Natural killer cell (primary cell): ENCODE results near the gene NKD1. TPM values are rescaled to one million over a fixed set of nuclear protein-coding genes. Genes with fewer than 3 reads are reported as not detected.

Experiments
- ATAC-seq, 3 donors: fragments of 150-1000 bp in 2 of 3; fragments of 200-7000 bp in 1 of 3; cut with Tn5 transposase; 1 replicate in 1 of 3; 2 replicates in 2 of 3; pipeline ENCODE4 v1.10.0; 2021; ENCODE audit warnings: mild to moderate bottlenecking in 2 of 3, moderate library complexity in 2 of 3
- DNase-seq, 2 donors: peaks; one replicate each; pipeline versions ENCODE4 v3.0.0 to v3.0.0-alpha.2; 2013 to 2021; ENCODE audit warnings: mixed read lengths in 1 of 2
- H3K27ac ChIP-seq: one replicate; pipeline ENCODE4 v1.5.1; 2013; ENCODE audit warnings: mild to moderate bottlenecking, low read length
- H3K27me3 ChIP-seq: one replicate; pipeline ENCODE4 v1.6.1; 2013; ENCODE audit warnings: low read length; ENCODE audit not compliant: control insufficient read depth, insufficient read depth
- H3K36me3 ChIP-seq: one replicate; pipeline ENCODE4 v1.6.1; 2013; ENCODE audit warnings: low read length; ENCODE audit not compliant: control insufficient read depth, insufficient read depth
- H3K4me1 ChIP-seq: one replicate; pipeline ENCODE4 v1.6.1; 2013; ENCODE audit warnings: low read length; ENCODE audit not compliant: control insufficient read depth, insufficient read depth
- H3K4me3 ChIP-seq: one replicate; pipeline ENCODE4 v1.5.1; 2013; ENCODE audit warnings: low read length
- H3K9me3 ChIP-seq: one replicate; pipeline ENCODE4 v1.6.1; 2013; ENCODE audit warnings: low read length; ENCODE audit not compliant: control insufficient read depth, insufficient read depth
- H3K27ac Mint-ChIP-seq, 2 donors: one replicate each; pipeline ENCODE4 v1.8.0; 2022; ENCODE audit warnings: mild to moderate bottlenecking in 2 of 2, mixed read lengths in 2 of 2, moderate library complexity in 1 of 2
- H3K27me3 Mint-ChIP-seq, 2 donors: one replicate each; pipeline ENCODE4 v1.8.0; 2022; ENCODE audit warnings: low read depth in 2 of 2, mixed read lengths in 2 of 2
- H3K36me3 Mint-ChIP-seq: one replicate; pipeline ENCODE4 v1.8.0; 2022; ENCODE audit warnings: mixed read lengths
- H3K4me1 Mint-ChIP-seq, 2 donors: one replicate each; pipeline ENCODE4 v1.8.0; 2022; ENCODE audit warnings: mixed read lengths in 2 of 2
- H3K4me3 Mint-ChIP-seq: one replicate; pipeline ENCODE4 v1.8.0; 2022; ENCODE audit warnings: mild to moderate bottlenecking, moderate library complexity, mixed read lengths
- H3K9me3 Mint-ChIP-seq, 2 donors: one replicate each; pipeline ENCODE4 v1.8.0; 2022; ENCODE audit warnings: mixed read lengths in 2 of 2
- CTCF ChIP-seq: fragments of 200-600 bp; IDR thresholded peaks from one replicate; pipeline ENCODE4 v1.8.0; 2022; ENCODE audit warnings: antibody characterized with exemption
- whole genome bisulfite sequencing: methylation state at CpG from one replicate; pipeline ENCODE4 v1.1.7; 2013; ENCODE audit warnings: missing lambda C conversion rate; ENCODE audit not compliant: insufficient coverage; 5-methylcytosine and 5-hydroxymethylcytosine counted together
- intact Hi-C: fragments of 100-400 bp; cut with micrococcal nuclease; formaldehyde crosslinking; loops from one replicate; pipeline ENCODE4 v1.14.2; 2022
- total RNA-seq, 4 donors: library from RNA; stranded (reverse); fragments of 120-200 nt in 1 of 4; gene quantifications; one replicate each; pipeline versions ENCODE4 v1.2.3 to v1.2.4, GENCODE V29; 2013 to 2022

NKD1 gene
- total RNA-seq, 3 donors from 2014 or later (not counting 1 experiment from before 2014, with no cell fraction given) = 0.75 to 1.5 (median 1.0) TPM

GRCh38 chr16:50629334-50629733, 81.1 kb downstream of the NKD1 start:
- no peak for TF ChIP-seq CTCF
- Histone ChIP-seq H3K27ac (no peak overlapping the region), H3K36me3 (no peaks in the 10 kb centered on the region), H3K4me1 (peaks cover 17% of the 10 kb centered on the region), H3K9me3 (no peaks in the 10 kb centered on the region), H3K27me3 (no peaks in the 10 kb centered on the region), H3K4me3 (no peak overlapping the region)
- H3K27ac Mint-ChIP-seq = no peak overlapping the region
- H3K36me3 Mint-ChIP-seq = no peaks in the 10 kb centered on the region
- no peak overlapping the region for H3K4me3 Mint-ChIP-seq
- ATAC-seq (no peak), DNase-seq (no peak)
- peaks cover 13% of the 10 kb centered on the region in 2 donors for H3K4me1 Mint-ChIP-seq
- H3K9me3 Mint-ChIP-seq = no peaks in the 10 kb centered on the region
- 97% methylated on average over 4 of the region's 4 CpGs for WGBS
- intact Hi-C loops = no loop called here
- H3K27me3 Mint-ChIP-seq = peaks cover 0 to 8% of the 10 kb centered on the region in 2 donors

- H3K27me3 Mint-ChIP-seq = peaks cover 0 to 9% of the 10 kb centered on the region in 2 donors
- H3K4me1 Mint-ChIP-seq = peaks cover 13% of the 10 kb centered on the region in 2 donors
- no peaks in the 10 kb centered on the region for H3K9me3 Mint-ChIP-seq
- TF ChIP-seq CTCF = no peak
- no peak overlapping the region for H3K27ac ChIP-seq
- H3K27me3 ChIP-seq = no peaks in the 10 kb centered on the region
- H3K36me3 ChIP-seq = no peaks in the 10 kb centered on the region
- WGBS = 94% methylated on average over 11 of the region's 11 CpGs
- intact Hi-C loops = no loop called here
- peaks cover 17% of the 10 kb centered on the region for H3K4me1 ChIP-seq
- no peak overlapping the region for H3K4me3 ChIP-seq
- no peaks in the 10 kb centered on the region for H3K36me3 Mint-ChIP-seq
- H3K4me3 Mint-ChIP-seq = no peak overlapping the region
- H3K27ac Mint-ChIP-seq = no peak overlapping the region
- ATAC-seq (no peak), DNase-seq (no peak)
- no peaks in the 10 kb centered on the region for H3K9me3 ChIP-seq
Measured at GRCh38 chr16:50630394-50631020, 82.3 kb downstream of the NKD1 start.

GRCh38 chr16:50631249-50631984, 83.2 kb downstream of the NKD1 start:
- Mint-ChIP-seq H3K27ac (no peak overlapping the region), H3K4me1 (peaks cover 13 to 18% of the 10 kb centered on the region in 2 donors), H3K36me3 (no peaks in the 10 kb centered on the region), H3K9me3 (no peaks in the 10 kb centered on the region), H3K4me3 (no peak overlapping the region), H3K27me3 (peaks cover 0 to 9% of the 10 kb centered on the region in 2 donors)
- Histone ChIP-seq H3K4me1 (peaks cover 19% of the 10 kb centered on the region), H3K9me3 (no peaks in the 10 kb centered on the region), H3K4me3 (no peak overlapping the region), H3K27ac (no peak overlapping the region), H3K27me3 (no peaks in the 10 kb centered on the region), H3K36me3 (no peaks in the 10 kb centered on the region)
- DNase-seq (no peak), ATAC-seq (peak in 1 of 3 donors; percentile 22)
- TF ChIP-seq CTCF = no peak
- 82% methylated on average over 7 of the region's 8 CpGs for WGBS
- intact Hi-C loops = no loop called here
